HG03139 (cell line): Measurements from ENCODE around the gene SAMD7.

Experiments used
- ATAC-seq: cut with Tn5 transposase; IDR thresholded peaks from one replicate; pipeline ENCODE4 v1.9.1; 2021; ENCODE audit not compliant: unreplicated experiment

SAMD7 gene

GRCh38 chr3:169965562-169966427 is 54.4 kb downstream of the SAMD7 start:
- ATAC-seq: peak; percentile 28

- ATAC-seq: peak; percentile 87
These were observed 55.1 kb downstream of the SAMD7 start, which contains the start of gene SEC62 for GRCh38 chr3:169966428-169966950. Gene SEC62 (plus strand): TSS chr3:169966807. CDS start chr3:169966823, 16 bp downstream.

GRCh38 chr3:169966951-169967915 is 55.9 kb downstream of the SAMD7 start:
- peak; percentile 28 for ATAC-seq

GRCh38 chr3:169968224-169968885 is 57.0 kb downstream of the SAMD7 start:
- ATAC-seq: no peak

- no peak for ATAC-seq
These were observed 58.1 kb downstream of the SAMD7 start for GRCh38 chr3:169969174-169970095.

GRCh38 chr3:169970847-169971246 is 59.5 kb downstream of the SAMD7 start:
- no peak for ATAC-seq

GRCh38 chr3:169971522-169971921 is 60.1 kb downstream of the SAMD7 start:
- ATAC-seq: no peak

- no peak for ATAC-seq
These were observed 68.7 kb downstream of the SAMD7 start for GRCh38 chr3:169980055-169980454.

- ATAC-seq: no peak
These were observed 72.9 kb downstream of the SAMD7 start for GRCh38 chr3:169984292-169984691.
